Omental fat pad (tissue), 4 donors: ENCODE data around the gene ALDH1A1. TPM values are rescaled to one million over a fixed set of nuclear protein-coding genes. Genes with fewer than 3 reads are reported as not detected.

Experiments used
- ATAC-seq: fragments of 150-250 bp; one replicate; pipeline ENCODE4 v1.9.1; 2016; ENCODE audit warnings: mild to moderate bottlenecking, moderate library complexity; ENCODE audit not compliant: low FRiP score
- DNase-seq: peaks from one replicate; pipeline ENCODE4 v3.0.0-alpha.2; 2019; ENCODE audit warnings: low spot score
- CTCF ChIP-seq, 3 donors: fragments of 450-650 bp; IDR thresholded peaks; one replicate each; pipeline ENCODE4 v1.5.1; 2016 to 2017; ENCODE audit warnings: antibody characterized with exemption in 3 of 3, mild to moderate bottlenecking in 3 of 3, moderate library complexity in 2 of 3
- total RNA-seq, 4 donors: library from RNA; depleted of rRNA; stranded (reverse); fragments of >200 nt; gene quantifications; one replicate each; pipeline ENCODE4 v1.1.0, GENCODE V29; 2016

Gene ALDH1A1
- total RNA-seq, 4 donors from 2014 or later, result 119 to 151 (median 138) TPM

DNA sequence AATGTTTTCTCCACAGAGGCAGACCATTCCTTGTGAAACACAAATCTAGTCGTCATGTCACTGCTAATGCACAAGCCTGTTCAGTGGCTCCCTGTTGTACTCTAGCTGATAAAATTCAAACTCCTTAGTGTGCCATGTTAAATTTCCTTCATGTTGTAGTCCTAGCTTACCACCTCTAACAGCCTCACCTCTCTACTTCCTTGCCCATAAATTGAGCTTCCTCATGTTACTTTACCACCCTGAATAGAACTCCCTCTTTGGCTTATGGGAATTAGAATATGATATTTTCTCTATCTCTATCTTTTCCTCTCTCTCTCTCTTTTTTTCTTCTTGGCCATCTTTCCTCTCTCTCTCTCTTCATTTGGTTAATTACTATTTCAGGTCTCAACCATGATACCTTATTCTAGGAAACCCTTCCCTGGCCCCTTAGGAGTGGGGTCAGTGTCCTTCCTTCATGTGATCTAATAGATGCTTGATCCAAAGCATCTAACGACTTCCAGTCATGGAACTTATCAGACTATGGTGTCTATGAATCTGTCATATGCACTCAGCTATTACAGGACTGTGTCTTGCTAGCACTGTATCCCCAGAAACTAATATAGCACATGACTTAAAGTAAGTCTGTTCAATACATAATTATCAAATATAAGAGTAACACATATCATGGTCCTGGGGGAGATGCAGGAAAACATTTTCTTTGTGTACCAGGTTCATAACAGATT, 31.5 kb upstream of the ALDH1A1 start:
- no peak for TF ChIP-seq CTCF (IDR thresholded peaks at IDR 0.05)
- DNase-seq (no peak), ATAC-seq (no peak)

DNA sequence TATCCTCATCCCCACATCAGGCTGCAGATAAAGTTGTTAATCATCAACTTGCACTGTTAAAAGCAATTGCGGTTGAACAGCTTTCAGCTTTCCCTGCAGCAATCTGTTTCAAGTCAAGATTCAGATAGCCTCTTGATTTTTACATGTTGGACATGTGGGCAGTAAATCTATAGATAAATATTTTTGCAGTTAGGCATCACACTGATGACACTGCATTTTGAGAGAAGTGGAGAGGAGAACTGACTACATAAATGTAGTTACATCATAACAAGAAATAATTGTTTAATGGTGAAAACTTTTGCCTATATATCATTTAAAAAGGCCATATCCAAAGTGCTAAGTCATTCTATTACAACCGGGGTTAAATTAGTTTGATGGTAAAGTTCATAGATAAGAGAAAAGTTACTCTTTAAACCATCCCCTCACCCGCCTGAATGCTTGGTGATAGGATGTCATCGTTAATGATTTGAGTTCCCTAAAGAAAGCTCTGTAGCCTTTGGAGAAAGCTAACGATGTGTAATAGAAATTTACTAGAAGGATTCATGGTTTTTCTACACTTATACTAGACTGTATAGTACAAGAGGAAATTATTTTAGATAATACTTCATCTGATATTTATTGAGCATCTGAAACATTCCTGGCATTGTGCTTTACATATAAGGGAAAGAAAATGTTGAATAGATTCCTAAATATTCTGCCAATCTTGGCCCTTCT, 30.8 kb upstream of the ALDH1A1 start:
- no peak for ATAC-seq
- no peak for TF ChIP-seq CTCF (IDR thresholded peaks at IDR 0.05)

DNA sequence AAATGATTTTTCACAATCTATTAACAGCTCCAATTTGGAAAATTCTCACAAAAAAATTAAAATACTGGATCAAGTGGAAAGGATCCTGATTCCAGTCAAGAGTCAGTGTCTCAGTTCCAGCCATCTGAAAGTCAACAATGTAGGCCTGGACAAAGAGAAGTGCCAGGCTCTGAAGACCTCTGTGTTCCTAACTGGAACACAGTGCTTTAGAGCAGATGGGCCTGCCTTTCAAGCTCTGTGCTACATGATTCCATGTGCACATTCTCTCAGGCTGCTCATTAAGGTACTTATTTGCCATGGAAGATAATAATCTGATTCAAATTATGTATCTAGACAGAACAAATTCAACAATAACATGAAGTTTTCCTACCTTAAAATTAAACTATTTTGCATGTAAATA, 30.2 kb upstream of the ALDH1A1 start:
- no peak for TF ChIP-seq CTCF (IDR thresholded peaks at IDR 0.05)
- DNase-seq, result no peak
- no peak for ATAC-seq

More for the DNA sequence above, 30.8 kb upstream of the ALDH1A1 start:
- no peak for DNase-seq

GRCh38 chr9:72982146-72982799, 29.4 kb upstream of the ALDH1A1 start:
- ATAC-seq (no peak), DNase-seq (no peak)
- no peak for TF ChIP-seq CTCF (IDR thresholded peaks at IDR 0.05)

- ATAC-seq (no peak), DNase-seq (no peak)
- TF ChIP-seq CTCF (IDR thresholded peaks at IDR 0.05), result no peak
These were observed 28.6 kb upstream of the ALDH1A1 start for GRCh38 chr9:72981433-72981832.

DNA sequence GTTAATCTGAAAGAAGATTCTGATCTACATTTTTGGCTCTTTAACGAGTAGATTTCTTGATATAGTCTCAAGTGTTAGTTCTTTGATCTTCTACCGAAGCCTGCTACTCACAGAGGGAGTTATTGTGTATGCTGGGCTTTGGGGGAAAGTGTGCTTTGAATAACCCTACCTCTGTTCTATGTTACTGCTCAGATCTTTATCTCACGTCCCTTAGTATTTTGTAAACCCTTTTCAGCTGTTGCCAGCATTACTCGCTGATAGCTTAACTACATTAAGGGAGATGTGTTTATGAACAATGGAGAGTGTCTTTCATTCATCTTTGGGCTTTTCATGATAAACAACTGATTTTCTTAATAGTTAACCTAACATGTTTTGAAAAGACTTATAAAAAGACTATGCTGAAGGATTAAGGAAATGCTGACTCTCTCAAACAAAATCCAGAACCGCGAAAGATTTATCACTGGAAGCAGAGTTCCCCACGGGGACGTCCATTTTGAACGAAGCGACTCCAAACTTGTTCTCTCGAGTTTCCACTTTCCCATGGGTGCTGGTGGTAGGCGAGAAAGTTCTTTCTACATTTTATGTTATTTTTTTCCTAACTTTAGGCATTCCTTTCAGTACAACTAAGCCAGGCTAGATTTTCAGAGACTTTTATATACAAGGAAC, 27.9 kb upstream of the ALDH1A1 start:
- TF ChIP-seq CTCF (IDR thresholded peaks at IDR 0.05), result no peak
- no peak for ATAC-seq
- DNase-seq, result no peak
